Mesothelial cell of epicardium (in vitro differentiated cells): ENCODE results near the gene ADPRM. TPM values are rescaled to one million over a fixed set of nuclear protein-coding genes. Genes with fewer than 3 reads are reported as not detected.
"Not testable (repeated sequence)": the region's sequence is repeated elsewhere in the genome, so short reads cannot be mapped to it uniquely, and the experiment has no call there.

ENCODE experiments used
- DNase-seq, 2 experiments: peaks; one replicate each; pipeline ENCODE4 v3.0.0; 2021; ENCODE audit warnings: low spot score in 2 of 2; ENCODE audit not compliant: unreplicated experiment in 2 of 2
- H3K27ac Mint-ChIP-seq: 2 replicates; pipeline ENCODE4 v1.8.0; 2021; ENCODE audit warnings: mixed read lengths
- H3K27me3 Mint-ChIP-seq: 2 replicates; pipeline ENCODE4 v1.8.0; 2021; ENCODE audit warnings: low read depth, mixed read lengths
- H3K36me3 Mint-ChIP-seq: 2 replicates; pipeline ENCODE4 v1.8.0; 2021; ENCODE audit warnings: mixed read lengths
- H3K4me1 Mint-ChIP-seq: 2 replicates; pipeline ENCODE4 v1.8.0; 2021; ENCODE audit warnings: mixed read lengths
- H3K4me3 Mint-ChIP-seq: 2 replicates; pipeline ENCODE4 v1.8.0; 2021; ENCODE audit warnings: mild to moderate bottlenecking, moderate library complexity, mixed read lengths
- H3K9me3 Mint-ChIP-seq: 2 replicates; pipeline ENCODE4 v1.8.0; 2021; ENCODE audit warnings: mixed read lengths
- CTCF ChIP-seq: fragments of 200-600 bp; sonication (generic); IDR thresholded peaks from one replicate; pipeline ENCODE4 v1.5.0; 2021; ENCODE audit warnings: antibody characterized with exemption; ENCODE audit not compliant: unreplicated experiment
- total RNA-seq: library from RNA; stranded (reverse); gene quantifications from 3 replicates; pipeline ENCODE4 v1.2.1, GENCODE V29; 2021

ADPRM gene
- total RNA-seq, 1 donor from 2014 or later = 9.1 TPM

- Mint-ChIP-seq H3K27ac (peak overlapping the region; percentile 92), H3K36me3 (peaks cover 48% of the 10 kb centered on the region), H3K4me3 (no peak overlapping the region), H3K4me1 (peaks cover 12% of the 10 kb centered on the region), H3K27me3 (no peaks in the 10 kb centered on the region), H3K9me3 (no peaks in the 10 kb centered on the region)
- TF ChIP-seq CTCF = no peak
- DNase-seq = no peak
Observed at GRCh38 chr17:10681866-10682446, 15.4 kb upstream of the ADPRM start.

- Mint-ChIP-seq H3K27ac (peak overlapping the region; percentile 19), H3K4me3 (no peak overlapping the region), H3K36me3 (peaks cover 41% of the 10 kb centered on the region), H3K4me1 (peaks cover 12% of the 10 kb centered on the region), H3K9me3 (no peaks in the 10 kb centered on the region), H3K27me3 (no peaks in the 10 kb centered on the region)
- no peak for DNase-seq
- TF ChIP-seq CTCF = peak; percentile 43
Observed at GRCh38 chr17:10683853-10684252, 13.5 kb upstream of the ADPRM start.

DNA sequence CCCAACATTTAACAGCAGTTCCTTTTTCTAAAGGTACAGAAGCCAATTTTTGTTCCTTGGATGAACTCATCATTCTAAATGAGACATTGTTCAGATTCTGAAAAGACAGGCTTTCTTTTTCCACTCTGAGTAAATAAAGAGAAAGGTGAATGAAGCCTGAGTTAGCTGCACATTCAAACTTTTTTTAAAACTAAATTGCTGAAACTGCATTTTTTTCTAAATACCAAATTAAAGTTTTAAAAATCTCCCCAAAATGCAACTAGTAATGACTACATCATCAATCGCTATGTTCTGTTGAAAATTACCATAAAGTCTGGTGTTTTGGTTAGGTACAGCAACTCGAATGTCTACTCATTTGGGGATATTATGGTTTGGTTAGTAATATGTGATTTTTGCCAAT lies 9.9 kb upstream of the ADPRM start:
- H3K36me3 Mint-ChIP-seq = peaks cover 39% of the 10 kb centered on the region

GRCh38 chr17:10695875-10696407 lies 1.5 kb upstream of the ADPRM start:
- DNase-seq, H3K27me3 Mint-ChIP-seq, H3K9me3 Mint-ChIP-seq: not testable (repeated sequence)
- Mint-ChIP-seq H3K4me1 (peaks cover 20% of the 10 kb centered on the region), H3K36me3 (peaks cover 21% of the 10 kb centered on the region), H3K27ac (peak overlapping the region; percentile 90), H3K4me3 (peak overlapping the region; percentile 93)

More for the DNA sequence above, 9.9 kb upstream of the ADPRM start:
- Mint-ChIP-seq H3K27me3 (no peaks in the 10 kb centered on the region), H3K4me3 (no peak overlapping the region), H3K4me1 (peaks cover 2% of the 10 kb centered on the region), H3K27ac (no peak overlapping the region), H3K9me3 (no peaks in the 10 kb centered on the region)
- TF ChIP-seq CTCF = no peak
- DNase-seq = no peak

- H3K36me3 Mint-ChIP-seq = peaks cover 11% of the 10 kb centered on the region
- H3K4me3 Mint-ChIP-seq = peak overlapping the region; percentile 93
- no peak for TF ChIP-seq CTCF
- no peaks in the 10 kb centered on the region for H3K27me3 Mint-ChIP-seq
- H3K4me1 Mint-ChIP-seq = peaks cover 20% of the 10 kb centered on the region
- peak overlapping the region; percentile 97 for H3K27ac Mint-ChIP-seq
- no peak for DNase-seq
- H3K9me3 Mint-ChIP-seq = no peaks in the 10 kb centered on the region
Observed at GRCh38 chr17:10698096-10698818, 863 bp downstream of the ADPRM start.

GRCh38 chr17:10699856-10700255 lies 2.5 kb downstream of the ADPRM start:
- Mint-ChIP-seq H3K9me3 (no peaks in the 10 kb centered on the region), H3K27ac (no peak overlapping the region), H3K27me3 (no peaks in the 10 kb centered on the region), H3K36me3 (no peaks in the 10 kb centered on the region), H3K4me3 (no peak overlapping the region), H3K4me1 (peaks cover 20% of the 10 kb centered on the region)
- DNase-seq = no peak
- no peak for TF ChIP-seq CTCF
